ENCODE measurements around the gene PDE4D. TPM values are rescaled to one million over a fixed set of nuclear protein-coding genes. Genes with fewer than 3 reads are reported as not detected.
A peak's percentile ranks its signal among the peaks of the same experiment; 100 is the strongest.

Gene PDE4D
- total and polyA plus RNA-seq, 2 of the 4 experiments (the other 2 are of a cell fraction): 1.4 to 7.9 TPM

GRCh38 chr5:59367791-59368394, 525.6 kb downstream of the PDE4D start:
- no peak overlapping the region for H3K18ac ChIP-seq (ENCODE audit: low read depth, low read length)
- H3K27me3 ChIP-seq (ENCODE audit: control insufficient read depth, insufficient read depth, low read length): peaks cover 15% of the 10 kb centered on the region
- peak; percentile 66 for DNase-seq
- no peak overlapping the region for H2AFZ ChIP-seq (replicated peaks; ENCODE audit: low read length, poor library complexity)
- no TSS peak for BruUV-seq (replicated peaks)
- no peak overlapping the region for H2BK20ac ChIP-seq (ENCODE audit: low read depth, low read length)
- intact Hi-C loops (cut with micrococcal nuclease): loop anchor here (1.0 to 5.0 kb wide), 4 partner anchors 150 to 476 kb away; no protein-coding TSS in a partner anchor
- dilution Hi-C loops (cut with HindIII; ENCODE audit: low sequenced_read_pairs, unreplicated experiment): loop anchor here (25.0 kb wide), 1 partner anchor 181 kb away; no protein-coding TSS in a partner anchor
- no peak overlapping the region for H4K91ac ChIP-seq (ENCODE audit: insufficient read depth, low read depth, low read length)
- ChIA-PET CTCF (interaction anchor here (0.6 to 3.4 kb wide), 11 partner anchors 9 to 790 kb away, joined by 3 to 27 read pairs (median 5); no protein-coding TSS in a partner anchor), POLR2A (ENCODE audit: unreplicated experiment) (no interaction called here)
- no peak overlapping the region for H2BK5ac ChIP-seq (ENCODE audit: low read depth, low read length, poor library complexity, severe bottlenecking)
- no peak overlapping the region for H3K9ac ChIP-seq (ENCODE audit: low read depth, low read length)
- no CpG with 5 or more reads among the region's 7 CpGs for WGBS, 2 experiments (ENCODE audit: extremely low coverage in 2 of 2, insufficient read length in 1 of 2)
- H2AK5ac ChIP-seq (ENCODE audit: low read depth, low read length): no peak overlapping the region
- H4K8ac ChIP-seq (ENCODE audit: low read depth in 2 of 2, low read length in 2 of 2): no peak overlapping the region
- H3K79me1 ChIP-seq (ENCODE audit: low read depth in 1 of 2, low read length in 2 of 2): no peaks in the 10 kb centered on the region
- H3K9me1 ChIP-seq (ENCODE audit: insufficient read depth, low read length): no peaks in the 10 kb centered on the region
- ATAC-seq (ENCODE audit: low read depth): peak; percentile 70
- H3K56ac ChIP-seq (ENCODE audit: extremely low read depth, insufficient read depth, low read length): no peak overlapping the region
- no peak overlapping the region for H3K4me3 ChIP-seq (ENCODE audit: insufficient read depth, low read depth, low read length)
- H2AK9ac ChIP-seq (replicated peaks; ENCODE audit: low read depth, low read length, poor library complexity): no peak overlapping the region
- no peak overlapping the region for H3K14ac ChIP-seq (replicated peaks; ENCODE audit: low read depth, low read length)
- no peak overlapping the region for H3K23ac ChIP-seq (ENCODE audit: low read depth, low read length)
- no peak overlapping the region for H3K4ac ChIP-seq (ENCODE audit: low read depth, low read length)
- H3K4me1 ChIP-seq (ENCODE audit: control insufficient read depth, insufficient read depth, low read length): no peaks in the 10 kb centered on the region
- no peak overlapping the region for H2BK15ac ChIP-seq (ENCODE audit: low read depth, low read length)
- no peaks in the 10 kb centered on the region for H3K9me3 ChIP-seq (ENCODE audit: control insufficient read depth, insufficient read depth, low read length)
- TF ChIP-seq SMC3 (IDR thresholded peaks at IDR 0.05; ENCODE audit: low read depth, low read length) (peak; percentile 75), CEBPB (IDR thresholded peaks at IDR 0.05; ENCODE audit: low read depth, low read length) (no peak), RCOR1 (IDR thresholded peaks at IDR 0.05; ENCODE audit: insufficient replicate concordance, low read length) (no peak), CTCF (conservative IDR thresholded peaks at IDR 0.05; ENCODE audit: low read depth, low read length) (peak; percentile 74), RAD21 (IDR thresholded peaks at IDR 0.05; ENCODE audit: low read length) (peak; percentile 68), BHLHE40 (IDR thresholded peaks at IDR 0.05; ENCODE audit: low read depth, low read length) (no peak), NFE2L2 (IDR thresholded peaks at IDR 0.05; ENCODE audit: low read depth, low read length) (no peak), MXI1 (IDR thresholded peaks at IDR 0.05; ENCODE audit: borderline replicate concordance, low read depth, low read length) (no peak), ELK1 (IDR thresholded peaks at IDR 0.05; ENCODE audit: borderline replicate concordance, low read depth, low read length) (no peak), POLR2A (IDR thresholded peaks at IDR 0.05; ENCODE audit: low read depth, low read length) (no peak), RFX5 (IDR thresholded peaks at IDR 0.05; ENCODE audit: low read depth, low read length) (no peak), MAZ (IDR thresholded peaks at IDR 0.05; ENCODE audit: borderline replicate concordance, low read depth, low read length) (no peak), USF2 (IDR thresholded peaks at IDR 0.05; ENCODE audit: low read depth, low read length) (no peak), CHD1 (IDR thresholded peaks at IDR 0.05; ENCODE audit: low read depth, low read length) (no peak), FOS (IDR thresholded peaks at IDR 0.05; ENCODE audit: low read depth, low read length) (no peak), MAFK (IDR thresholded peaks at IDR 0.05; ENCODE audit: low read depth, low read length) (no peak)
- H2BK120ac ChIP-seq (ENCODE audit: low read depth, low read length): no peak overlapping the region
- in situ Hi-C loops (cut with MboI; ENCODE audit: low sequenced_read_pairs): loop anchor here (25.0 kb wide), 1 partner anchor 481 kb away; no protein-coding TSS in a partner anchor
- H3K36me3 ChIP-seq (ENCODE audit: control insufficient read depth, insufficient read depth, low read length): no peaks in the 10 kb centered on the region
- no peak overlapping the region for H3K4me2 ChIP-seq (ENCODE audit: low read depth, low read length)
- H4K20me1 ChIP-seq (ENCODE audit: insufficient read depth, low read length): no peaks in the 10 kb centered on the region
- no peak overlapping the region for H3K27ac ChIP-seq (ENCODE audit: insufficient read depth, low read length)
- H4K5ac ChIP-seq (ENCODE audit: low read depth, low read length): no peak overlapping the region

Measured in IMR-90 (cell line).